AG09319 (cell line): ENCODE measurements around the gene RNF220.

Experiments used
- DNase-seq: peaks from one replicate; pipeline ENCODE4 v3.0.0-alpha.2; 2010; ENCODE audit warnings: low read depth; ENCODE audit errors: extremely low read depth
- TF ChIP-seq, protein P1 (sequence below): IDR thresholded peaks from 2 replicates; pipeline ENCODE4 v1.5.1; 2011; ENCODE audit warnings: low read depth, mild to moderate bottlenecking, inconsistent platforms, low read length, moderate library complexity

Gene RNF220

GRCh38 chr1:44515416-44515815 lies 110.4 kb downstream of the RNF220 start:
- TF ChIP-seq, protein P1, sequence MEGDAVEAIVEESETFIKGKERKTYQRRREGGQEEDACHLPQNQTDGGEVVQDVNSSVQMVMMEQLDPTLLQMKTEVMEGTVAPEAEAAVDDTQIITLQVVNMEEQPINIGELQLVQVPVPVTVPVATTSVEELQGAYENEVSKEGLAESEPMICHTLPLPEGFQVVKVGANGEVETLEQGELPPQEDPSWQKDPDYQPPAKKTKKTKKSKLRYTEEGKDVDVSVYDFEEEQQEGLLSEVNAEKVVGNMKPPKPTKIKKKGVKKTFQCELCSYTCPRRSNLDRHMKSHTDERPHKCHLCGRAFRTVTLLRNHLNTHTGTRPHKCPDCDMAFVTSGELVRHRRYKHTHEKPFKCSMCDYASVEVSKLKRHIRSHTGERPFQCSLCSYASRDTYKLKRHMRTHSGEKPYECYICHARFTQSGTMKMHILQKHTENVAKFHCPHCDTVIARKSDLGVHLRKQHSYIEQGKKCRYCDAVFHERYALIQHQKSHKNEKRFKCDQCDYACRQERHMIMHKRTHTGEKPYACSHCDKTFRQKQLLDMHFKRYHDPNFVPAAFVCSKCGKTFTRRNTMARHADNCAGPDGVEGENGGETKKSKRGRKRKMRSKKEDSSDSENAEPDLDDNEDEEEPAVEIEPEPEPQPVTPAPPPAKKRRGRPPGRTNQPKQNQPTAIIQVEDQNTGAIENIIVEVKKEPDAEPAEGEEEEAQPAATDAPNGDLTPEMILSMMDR: no peak
- DNase-seq: no peak

DNA sequence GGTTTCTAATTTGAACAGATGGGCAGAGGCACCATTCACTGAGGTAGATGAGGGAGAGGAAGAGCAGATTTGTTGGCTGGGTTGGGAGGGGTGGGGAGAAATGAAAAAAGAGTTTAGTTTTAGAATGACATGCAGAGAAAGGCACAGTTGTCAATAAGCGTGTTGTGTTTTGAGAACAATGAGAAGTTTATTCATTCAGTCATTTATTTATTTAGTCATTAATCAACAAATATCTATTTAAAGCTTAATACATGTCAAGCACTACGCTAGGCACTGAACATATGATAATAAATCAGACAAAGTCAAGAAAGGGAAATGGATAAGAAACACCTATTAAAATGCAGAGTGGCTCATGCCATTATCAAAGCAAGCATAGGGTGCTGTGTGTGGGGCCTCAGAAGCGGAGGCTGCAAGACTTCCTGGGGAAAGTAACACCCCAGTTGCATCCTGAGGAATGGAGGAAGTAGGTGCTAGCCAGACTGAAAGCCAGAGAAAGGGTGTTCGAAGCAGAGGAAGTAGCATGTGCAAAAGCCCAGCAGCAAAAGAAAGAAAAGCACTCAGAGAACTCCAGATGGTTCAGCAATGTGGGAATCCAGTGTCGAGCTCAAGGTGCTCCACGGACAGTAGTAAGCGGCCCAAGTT lies 114.1 kb downstream of the RNF220 start:
- no peak for DNase-seq

DNA sequence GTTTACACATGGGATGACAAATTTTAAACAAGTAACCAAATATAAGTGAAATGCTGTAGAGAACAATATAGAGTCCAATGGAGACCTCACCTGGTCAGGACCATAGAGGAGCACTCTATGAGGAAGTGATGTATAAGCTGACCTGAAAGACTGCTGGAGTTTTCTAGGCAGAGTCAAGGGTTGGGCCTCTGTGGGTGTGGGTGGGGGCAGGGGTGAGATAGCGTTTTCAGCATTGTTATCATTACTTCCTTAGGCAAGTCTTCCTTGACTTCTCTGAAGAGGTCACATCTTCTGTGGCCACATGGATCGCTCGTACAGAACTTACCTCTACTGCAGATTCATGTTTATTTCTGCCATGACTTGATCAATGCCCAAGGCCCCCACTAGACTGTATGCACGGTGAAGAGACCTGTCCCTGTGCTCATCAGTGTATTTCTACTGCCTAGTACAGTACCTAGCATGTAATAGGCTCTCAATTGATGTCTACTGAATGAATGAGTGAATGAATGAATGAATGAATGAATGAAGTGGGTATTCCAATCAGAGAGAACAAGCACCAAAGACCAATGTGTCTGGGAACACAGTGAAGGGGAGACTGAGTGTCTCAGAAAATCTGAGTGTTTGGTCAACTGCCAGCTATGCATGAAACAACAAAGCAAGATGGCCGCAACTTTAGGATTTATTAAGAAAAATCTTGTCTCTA lies 116.5 kb downstream of the RNF220 start:
- TF ChIP-seq, protein P1: no peak
- no peak for DNase-seq

More for the DNA sequence above, 114.1 kb downstream of the RNF220 start:
- TF ChIP-seq, protein P1: no peak

- DNase-seq: no peak
- TF ChIP-seq, protein P1: no peak
Measured at GRCh38 chr1:44523593-44524591, 118.8 kb downstream of the RNF220 start.

DNA sequence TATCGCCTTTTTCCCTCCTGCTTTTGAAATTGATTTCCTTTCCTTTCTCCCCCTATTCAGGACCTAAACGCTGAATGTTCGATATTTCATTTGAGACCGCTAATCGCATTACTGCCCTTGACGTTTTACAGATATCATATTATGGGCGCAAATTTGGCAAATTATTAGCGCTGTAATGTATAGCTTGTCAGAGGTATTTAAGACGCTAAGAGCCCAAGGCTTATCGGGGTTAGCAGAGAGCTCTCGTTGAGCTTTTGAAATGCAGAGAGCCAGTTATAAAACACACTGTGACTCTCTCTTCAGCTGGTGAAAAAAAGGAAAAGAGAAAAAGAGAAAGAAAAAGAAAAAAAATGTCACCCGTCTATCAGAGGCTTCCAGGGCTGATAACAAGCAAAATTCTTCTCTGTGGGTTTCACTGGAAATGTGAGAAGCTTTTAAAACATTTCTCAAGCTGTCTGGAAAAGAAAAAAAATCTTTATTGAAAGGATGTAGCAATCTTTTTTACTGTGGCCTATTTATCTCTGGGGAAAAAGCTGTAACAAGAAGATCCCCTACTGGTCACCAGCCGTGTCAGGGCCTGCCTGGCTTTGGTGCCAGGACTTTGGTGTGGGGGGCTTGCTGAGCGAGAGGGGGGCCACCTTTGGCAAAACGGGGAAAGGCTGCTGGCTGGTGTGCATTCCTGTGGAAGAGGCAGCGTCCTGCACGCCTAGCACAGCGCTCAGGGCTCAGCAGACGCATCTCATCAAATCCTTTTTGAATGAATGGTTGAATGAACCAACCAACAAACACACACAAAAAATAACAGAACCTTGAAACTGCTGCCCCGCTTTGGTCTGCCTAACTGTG lies 119.8 kb downstream of the RNF220 start:
- DNase-seq: no peak
- TF ChIP-seq, protein P1: no peak

DNA sequence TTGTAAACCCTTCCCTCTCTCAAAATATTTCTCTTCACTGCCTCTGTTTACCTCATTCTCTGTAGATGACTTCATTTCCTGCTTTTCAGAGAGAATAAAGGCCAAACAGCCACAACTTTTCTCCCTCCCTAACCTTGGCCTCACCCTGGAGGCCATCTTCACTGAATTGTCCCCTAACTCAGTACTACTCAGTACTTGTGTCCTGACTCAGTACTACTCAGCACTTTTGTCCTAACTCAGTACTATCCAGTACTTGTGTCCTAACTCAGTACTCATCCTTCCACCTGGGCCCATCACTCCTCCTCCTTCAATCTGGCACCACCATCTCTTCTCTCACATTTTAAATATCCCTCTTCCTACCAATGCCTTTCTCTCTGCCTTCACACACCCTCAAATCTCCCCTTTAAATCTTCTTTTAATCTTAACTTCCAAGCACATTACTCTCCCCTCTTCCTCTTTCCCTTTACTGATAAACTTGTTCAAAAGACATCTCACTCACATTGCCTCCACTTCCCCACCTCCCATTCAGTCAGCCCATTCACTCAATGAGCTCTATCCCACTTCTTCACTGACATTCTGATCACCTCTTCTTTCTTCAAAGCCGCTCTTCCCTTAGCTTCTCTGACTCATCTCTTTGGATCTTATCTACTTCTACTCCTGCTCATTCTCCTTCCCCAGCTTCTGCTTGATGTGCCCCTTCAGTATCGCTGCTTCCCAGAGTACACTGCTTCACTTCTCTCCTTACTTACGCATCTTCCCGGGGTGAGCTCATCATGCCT lies 121.4 kb downstream of the RNF220 start:
- no peak for DNase-seq
- TF ChIP-seq, protein P1: no peak
